Muscle layer of duodenum (tissue), 2 donors: Measurements from ENCODE around the gene CUL7.

Experiments
- H3K27ac ChIP-seq: one replicate; pipeline ENCODE4 v1.7.0; 2013; ENCODE audit warnings: mild to moderate bottlenecking, low read length
- H3K27me3 ChIP-seq: one replicate; pipeline ENCODE4 v1.7.0; 2013; ENCODE audit warnings: low read depth, mild to moderate bottlenecking, control low read depth, low read length
- H3K36me3 ChIP-seq, 2 donors: one replicate each; pipeline ENCODE4 v1.7.0; 2013; ENCODE audit warnings: low read length in 2 of 2, control low read depth in 1 of 2, mild to moderate bottlenecking in 1 of 2; ENCODE audit not compliant: insufficient read depth in 2 of 2, control insufficient read depth in 1 of 2
- H3K4me1 ChIP-seq, 2 donors: one replicate each; pipeline ENCODE4 v1.7.0; 2013; ENCODE audit warnings: low read length in 2 of 2, mild to moderate bottlenecking in 2 of 2, control low read depth in 1 of 2, moderate library complexity in 1 of 2; ENCODE audit not compliant: insufficient read depth in 2 of 2, control insufficient read depth in 1 of 2
- H3K4me3 ChIP-seq, 2 donors: one replicate each; pipeline ENCODE4 v1.7.0; 2013; ENCODE audit warnings: low read length in 2 of 2, low read depth in 1 of 2, mild to moderate bottlenecking in 1 of 2
- H3K9me3 ChIP-seq, 2 donors: one replicate each; pipeline ENCODE4 v1.7.0; 2013; ENCODE audit warnings: low read length in 2 of 2, control low read depth in 1 of 2, mild to moderate bottlenecking in 1 of 2; ENCODE audit not compliant: control insufficient read depth in 1 of 2
- donor health status: healthy.

Gene CUL7

GRCh38 chr6:43040542-43041257, 13.0 kb downstream of the CUL7 start:
- no peaks in the 10 kb centered on the region for H3K9me3 ChIP-seq
- H3K27me3 ChIP-seq, result no peaks in the 10 kb centered on the region
- H3K36me3 ChIP-seq, result peaks cover 31 to 64% of the 10 kb centered on the region in 2 donors
- H3K27ac ChIP-seq, result no peak overlapping the region
- no peak overlapping the region for H3K4me3 ChIP-seq
- H3K4me1 ChIP-seq, result no peaks in the 10 kb centered on the region

- H3K4me3 ChIP-seq, result no peak overlapping the region
- H3K4me1 ChIP-seq, result no peaks in the 10 kb centered on the region
- H3K27ac ChIP-seq, result no peak overlapping the region
- no peaks in the 10 kb centered on the region for H3K9me3 ChIP-seq
- peaks cover 31 to 63% of the 10 kb centered on the region in 2 donors for H3K36me3 ChIP-seq
- H3K27me3 ChIP-seq, result no peaks in the 10 kb centered on the region
Measured at GRCh38 chr6:43038727-43039126, 14.9 kb downstream of the CUL7 start.

- no peak overlapping the region for H3K27ac ChIP-seq
- H3K9me3 ChIP-seq, result no peaks in the 10 kb centered on the region
- no peaks in the 10 kb centered on the region for H3K4me1 ChIP-seq
- no peak overlapping the region for H3K4me3 ChIP-seq
- no peaks in the 10 kb centered on the region for H3K27me3 ChIP-seq
- peaks cover 27 to 62% of the 10 kb centered on the region in 2 donors for H3K36me3 ChIP-seq
Measured at GRCh38 chr6:43037706-43038105, 15.9 kb downstream of the CUL7 start.

GRCh38 chr6:43037197-43037596, 16.5 kb downstream of the CUL7 start:
- H3K4me3 ChIP-seq, result no peak overlapping the region
- no peaks in the 10 kb centered on the region for H3K27me3 ChIP-seq
- peaks cover 27 to 65% of the 10 kb centered on the region in 2 donors for H3K36me3 ChIP-seq
- H3K27ac ChIP-seq, result no peak overlapping the region
- H3K4me1 ChIP-seq, result no peaks in the 10 kb centered on the region
- H3K9me3 ChIP-seq, result no peaks in the 10 kb centered on the region

GRCh38 chr6:43036712-43037111, 16.9 kb downstream of the CUL7 start:
- Histone ChIP-seq H3K4me1 (no peaks in the 10 kb centered on the region), H3K27ac (no peak overlapping the region), H3K27me3 (no peaks in the 10 kb centered on the region), H3K4me3 (no peak overlapping the region), H3K36me3 (peaks cover 27 to 65% of the 10 kb centered on the region in 2 donors), H3K9me3 (no peaks in the 10 kb centered on the region)

- Histone ChIP-seq H3K4me1 (no peaks in the 10 kb centered on the region), H3K9me3 (no peaks in the 10 kb centered on the region), H3K4me3 (no peak overlapping the region), H3K36me3 (peaks cover 23 to 62% of the 10 kb centered on the region in 2 donors), H3K27ac (no peak overlapping the region), H3K27me3 (no peaks in the 10 kb centered on the region)
Measured at GRCh38 chr6:43035495-43036194, 18.0 kb downstream of the CUL7 start.

- H3K36me3 ChIP-seq, result peaks cover 25 to 62% of the 10 kb centered on the region in 2 donors
- no peak overlapping the region for H3K4me3 ChIP-seq
- H3K27ac ChIP-seq, result no peak overlapping the region
- H3K9me3 ChIP-seq, result no peaks in the 10 kb centered on the region
- no peaks in the 10 kb centered on the region for H3K4me1 ChIP-seq
- no peaks in the 10 kb centered on the region for H3K27me3 ChIP-seq
Measured at GRCh38 chr6:43034190-43034525, 19.5 kb downstream of the CUL7 start.

GRCh38 chr6:43033496-43034189, 20.0 kb downstream of the CUL7 start:
- Histone ChIP-seq H3K4me3 (no peak overlapping the region), H3K27me3 (no peaks in the 10 kb centered on the region), H3K36me3 (peaks cover 29 to 62% of the 10 kb centered on the region in 2 donors), H3K27ac (no peak overlapping the region), H3K4me1 (no peaks in the 10 kb centered on the region), H3K9me3 (no peaks in the 10 kb centered on the region)

GRCh38 chr6:43032326-43032725, 21.3 kb downstream of the CUL7 start:
- Histone ChIP-seq H3K36me3 (peaks cover 23 to 62% of the 10 kb centered on the region in 2 donors), H3K4me3 (no peak overlapping the region), H3K4me1 (no peaks in the 10 kb centered on the region), H3K9me3 (no peaks in the 10 kb centered on the region), H3K27ac (no peak overlapping the region), H3K27me3 (no peaks in the 10 kb centered on the region)

- Histone ChIP-seq H3K4me3 (no peak overlapping the region), H3K4me1 (no peaks in the 10 kb centered on the region), H3K9me3 (no peaks in the 10 kb centered on the region), H3K27ac (no peak overlapping the region), H3K27me3 (no peaks in the 10 kb centered on the region), H3K36me3 (peaks cover 38 to 71% of the 10 kb centered on the region in 2 donors)
Measured at GRCh38 chr6:43029120-43029519, 24.5 kb downstream of the CUL7 start.

- no peaks in the 10 kb centered on the region for H3K9me3 ChIP-seq
- H3K4me3 ChIP-seq, result no peak overlapping the region
- H3K27me3 ChIP-seq, result no peaks in the 10 kb centered on the region
- peaks cover 0 to 11% of the 10 kb centered on the region in 2 donors for H3K4me1 ChIP-seq
- peaks cover 39 to 54% of the 10 kb centered on the region in 2 donors for H3K36me3 ChIP-seq
- no peak overlapping the region for H3K27ac ChIP-seq
Measured at GRCh38 chr6:43026365-43026764, 27.3 kb downstream of the CUL7 start.
